HepG2 (cell line): Measurements from ENCODE around the gene VAMP8. TPM values are rescaled to one million over a fixed set of nuclear protein-coding genes. Genes with fewer than 3 reads are reported as not detected.
A peak's percentile ranks its signal among the peaks of the same experiment; 100 is the strongest.

ENCODE experiments used
- ATAD3A ChIP-seq: sonication (generic); formaldehyde crosslinking; IDR thresholded peaks from 2 replicates; pipeline ENCODE4 v1.4.0; 2020; ENCODE audit warnings: missing genetic modification reagents
- HOXA5 ChIP-seq: sonication (generic); formaldehyde crosslinking; IDR thresholded peaks from 2 replicates; pipeline ENCODE4 v1.4.0; 2020; ENCODE audit warnings: missing genetic modification reagents
- IRF9 ChIP-seq: sonication (generic); formaldehyde crosslinking; IDR thresholded peaks from 2 replicates; pipeline ENCODE4 v1.8.0; 2022; ENCODE audit warnings: missing genetic modification reagents, mild to moderate bottlenecking, borderline replicate concordance
- NFATC3 ChIP-seq: sonication (generic); formaldehyde crosslinking; IDR thresholded peaks from 2 replicates; pipeline ENCODE4 v1.5.1; 2020; ENCODE audit warnings: mild to moderate bottlenecking, missing genetic modification reagents
- NFYB ChIP-seq: sonication (generic); formaldehyde crosslinking; IDR thresholded peaks from 2 replicates; pipeline ENCODE4 v1.4.0; 2020; ENCODE audit warnings: missing genetic modification reagents
- PHF20 ChIP-seq: sonication (generic); formaldehyde crosslinking; IDR thresholded peaks from 2 replicates; pipeline ENCODE4 v1.5.0; 2020; ENCODE audit warnings: mild to moderate bottlenecking, missing genetic modification reagents
- PHF8 ChIP-seq: sonication (generic); formaldehyde crosslinking; IDR thresholded peaks from 2 replicates; pipeline ENCODE4 v1.5.0; 2020; ENCODE audit warnings: missing genetic modification reagents
- POGZ ChIP-seq: sonication (generic); formaldehyde crosslinking; IDR thresholded peaks from 2 replicates; pipeline ENCODE4 v1.4.0; 2020; ENCODE audit warnings: mild to moderate bottlenecking, missing genetic modification reagents
- RBM22 ChIP-seq: fragments of 200-400 bp; formaldehyde crosslinking; optimal IDR thresholded peaks from 2 replicates; pipeline ENCODE3; 2017; ENCODE audit warnings: mild to moderate bottlenecking, low read length, moderate library complexity
- RXRB ChIP-seq: IDR thresholded peaks from 2 replicates; pipeline ENCODE4 v1.6.1; 2016; ENCODE audit warnings: borderline replicate concordance, missing genetic modification reagents, missing compliant biosample characterization
- SMAD1 ChIP-seq: sonication (generic); formaldehyde crosslinking; IDR thresholded peaks from 2 replicates; pipeline ENCODE4 v1.4.0; 2020; ENCODE audit warnings: missing genetic modification reagents, low read depth, mild to moderate bottlenecking, borderline replicate concordance
- TBP ChIP-seq: sonication (generic); formaldehyde crosslinking; IDR thresholded peaks from 2 replicates; pipeline ENCODE4 v1.5.0; 2020; ENCODE audit warnings: missing genetic modification reagents
- TEAD2 ChIP-seq: sonication (generic); formaldehyde crosslinking; IDR thresholded peaks from 2 replicates; pipeline ENCODE4 v1.9.0; 2021; ENCODE audit warnings: missing genetic modification reagents
- THAP11 ChIP-seq: IDR thresholded peaks from 2 replicates; pipeline ENCODE4 v1.6.1; 2016; ENCODE audit warnings: missing biosample characterization, missing genetic modification reagents
- THYN1 ChIP-seq: sonication (generic); formaldehyde crosslinking; IDR thresholded peaks from 2 replicates; pipeline ENCODE4 v1.8.1; 2023; ENCODE audit warnings: low read depth, mild to moderate bottlenecking, moderate library complexity, missing genetic modification reagents, borderline replicate concordance
- ZBTB39 ChIP-seq: sonication (generic); formaldehyde crosslinking; IDR thresholded peaks from 2 replicates; pipeline ENCODE4 v1.5.0; 2020; ENCODE audit warnings: missing genetic modification reagents
- ZFP36L2 ChIP-seq: sonication (generic); formaldehyde crosslinking; IDR thresholded peaks from 2 replicates; pipeline ENCODE4 v1.4.0; 2020; ENCODE audit warnings: missing genetic modification reagents
- ZNF234 ChIP-seq: sonication (generic); formaldehyde crosslinking; conservative IDR thresholded peaks from 2 replicates; pipeline ENCODE4 v1.5.1; 2020; ENCODE audit warnings: mild to moderate bottlenecking, missing genetic modification reagents
- ZNF256 ChIP-seq: sonication (generic); formaldehyde crosslinking; conservative IDR thresholded peaks from 2 replicates; pipeline ENCODE4 v1.4.0; 2020; ENCODE audit warnings: missing genetic modification reagents
- ZNF292 ChIP-seq: sonication (generic); formaldehyde crosslinking; IDR thresholded peaks from 2 replicates; pipeline ENCODE4 v1.8.1; 2022; ENCODE audit warnings: mild to moderate bottlenecking, low read depth, missing genetic modification reagents, borderline replicate concordance
- ZNF382 ChIP-seq: sonication (generic); formaldehyde crosslinking; IDR thresholded peaks from 2 replicates; pipeline ENCODE4 v1.5.0; 2020; ENCODE audit warnings: missing genetic modification reagents, mild to moderate bottlenecking, borderline replicate concordance
- ZNF557 ChIP-seq: sonication (generic); formaldehyde crosslinking; IDR thresholded peaks from 2 replicates; pipeline ENCODE4 v1.4.0; 2020; ENCODE audit warnings: missing genetic modification reagents
- ZNF598 ChIP-seq: sonication (generic); formaldehyde crosslinking; IDR thresholded peaks from 2 replicates; pipeline ENCODE4 v1.5.1; 2020; ENCODE audit warnings: mild to moderate bottlenecking, missing genetic modification reagents, borderline replicate concordance
- ZNF766 ChIP-seq: sonication (generic); formaldehyde crosslinking; IDR thresholded peaks from 2 replicates; pipeline ENCODE4 v1.5.0; 2020; ENCODE audit warnings: missing genetic modification reagents, borderline replicate concordance
- ZNF782 ChIP-seq: sonication (generic); formaldehyde crosslinking; IDR thresholded peaks from 2 replicates; pipeline ENCODE4 v1.4.0; 2020; ENCODE audit warnings: missing genetic modification reagents, mild to moderate bottlenecking, borderline replicate concordance
- ZNF784 ChIP-seq: sonication (generic); formaldehyde crosslinking; IDR thresholded peaks from 2 replicates; pipeline ENCODE4 v1.5.1; 2020; ENCODE audit warnings: missing genetic modification reagents, mild to moderate bottlenecking, borderline replicate concordance
- ZNF839 ChIP-seq: sonication (generic); formaldehyde crosslinking; IDR thresholded peaks from 2 replicates; pipeline ENCODE4 v1.4.0; 2020; ENCODE audit warnings: missing genetic modification reagents, mild to moderate bottlenecking, borderline replicate concordance
- polyA plus RNA-seq, 8 experiments: library from polyadenylated mRNA; depleted of rRNA in 3 of 8; stranded (reverse) in 7 of 8; unstranded in 1 of 8; fragments of >200 nt; fragmentation: Illumina TruSeq in 4 of 8; extraction: Trizol in 4 of 8; gene quantifications; 2 replicates each; pipeline versions ENCODE4 v1.2.1 to v1.2.3, GENCODE V29; 2011 to 2016; ENCODE audit warnings: low read depth in 4 of 8, missing spikeins in 1 of 8, mixed read lengths in 1 of 8; ENCODE audit not compliant: insufficient read depth in 1 of 8
- total RNA-seq, 5 experiments: library from RNA; depleted of rRNA; stranded (reverse); fragments of >200 nt; fragmentation: Illumina TruSeq; extraction: Trizol; gene quantifications; 2 replicates each; pipeline ENCODE4 v1.2.3, GENCODE V29; 2016; ENCODE audit warnings: low read depth in 1 of 5

VAMP8 gene
- total and polyA plus RNA-seq, 2 of the 13 experiments (the other 11 are each of a cell fraction or from before 2014, with no cell fraction given): 83.3 to 157 TPM

GRCh38 chr2:85595301-85596025 lies 18.1 kb downstream of the VAMP8 start, which contains the start of gene RNF181 (continued):
- TF ChIP-seq ZNF557 (CRISPR knock-in tag): peak; percentile 60; the same call in 1 of the 2 replicates
- 0 out of 2 replicates have a peak, but pooled peaks have one; percentile 45 for TF ChIP-seq ZBTB39 (CRISPR knock-in tag)
- TF ChIP-seq RBM22: no peak
- TF ChIP-seq ZNF256: no peak
- 0 out of 2 replicates have a peak, but pooled peaks have one; percentile 22 for TF ChIP-seq ZNF839 (CRISPR knock-in tag)
- TF ChIP-seq PHF20 (CRISPR knock-in tag): peak; percentile 86
- no peak for TF ChIP-seq TEAD2 (CRISPR knock-in tag)
- 0 out of 2 replicates have a peak, but pooled peaks have one; percentile 9 for TF ChIP-seq ZNF292 (CRISPR knock-in tag)
- TF ChIP-seq TBP: no peak
- TF ChIP-seq RXRB (CRISPR knock-in tag): peak; percentile 61; the same call in 1 of the 2 replicates
- peak; percentile 82 for TF ChIP-seq PHF8 (CRISPR knock-in tag)
- peak; percentile 99 for TF ChIP-seq NFYB
- TF ChIP-seq IRF9 (CRISPR knock-in tag): peak; percentile 80
- TF ChIP-seq ZNF782: no peak
- TF ChIP-seq ZNF382 (CRISPR knock-in tag): no peak
- peak; percentile 72; the same call in 1 of the 2 replicates for TF ChIP-seq NFATC3
- TF ChIP-seq ATAD3A (CRISPR knock-in tag): no peak
- peak; percentile 17; the same call in 1 of the 2 replicates for TF ChIP-seq SMAD1 (CRISPR knock-in tag)
- TF ChIP-seq THAP11 (CRISPR knock-in tag): peak; percentile 81
- TF ChIP-seq ZNF784 (CRISPR knock-in tag): peak; percentile 86; the same call in 1 of the 2 replicates
- peak; percentile 42; the same call in 1 of the 2 replicates for TF ChIP-seq ZNF766 (CRISPR knock-in tag)
- TF ChIP-seq THYN1 (CRISPR knock-in tag): no peak
- TF ChIP-seq ZNF234: no peak
- TF ChIP-seq ZFP36L2: no peak; the same call in 1 of the 2 replicates
- TF ChIP-seq HOXA5: peak; percentile 63; the same call in 1 of the 2 replicates
- peak; percentile 93 for TF ChIP-seq ZNF598
- peak; percentile 65; the same call in 1 of the 2 replicates for TF ChIP-seq POGZ (CRISPR knock-in tag)
